ENCODE data around the gene CA5A. TPM values are rescaled to one million over a fixed set of nuclear protein-coding genes. Genes with fewer than 3 reads are reported as not detected.

Gene CA5A
- total and polyA plus RNA-seq, 2 of the 4 experiments (the other 2 are of a cell fraction), result not detected

DNA sequence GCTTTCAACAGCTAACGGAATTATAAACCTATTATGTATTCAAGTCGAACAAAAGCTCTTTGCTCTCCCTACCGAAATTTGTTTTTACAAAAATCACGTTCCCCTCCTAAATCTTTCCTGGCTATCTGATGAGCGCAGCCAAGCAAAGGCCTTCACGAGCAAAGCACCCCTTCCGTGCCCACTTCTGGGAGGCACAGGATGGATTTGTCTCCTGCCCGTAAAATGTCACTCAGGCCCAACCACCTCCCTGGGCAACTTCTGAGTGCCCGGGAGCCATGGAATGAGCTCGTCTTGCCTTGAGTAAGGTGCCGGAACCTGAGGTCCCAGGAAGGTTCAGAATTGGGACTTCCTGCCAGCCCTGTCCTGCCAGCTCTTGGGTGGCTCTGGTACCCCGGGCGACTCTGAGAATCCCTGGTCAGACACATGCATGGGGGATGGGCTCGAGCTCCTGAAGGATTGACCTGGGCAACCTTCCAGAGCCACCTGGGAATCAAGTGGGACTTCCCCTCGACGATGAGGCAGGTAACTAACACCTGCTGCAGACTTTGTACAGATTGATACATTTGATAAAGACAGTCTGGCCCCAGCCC lies 86.8 kb downstream of the CA5A start:
- no peak for DNase-seq
- H2BK120ac ChIP-seq (ENCODE audit: low read depth, low read length), result no peak overlapping the region
- intact Hi-C loops (cut with micrococcal nuclease), result loop anchor here (1.0 to 5.0 kb wide), 2 partner anchors 22 to 72 kb away; no protein-coding TSS in a partner anchor
- H3K9me1 ChIP-seq (ENCODE audit: insufficient read depth, low read length), result peaks cover 19% of the 10 kb centered on the region
- H4K91ac ChIP-seq (ENCODE audit: insufficient read depth, low read depth, low read length), result no peak overlapping the region
- no peak overlapping the region for H3K4me2 ChIP-seq (ENCODE audit: low read depth, low read length)
- no peak overlapping the region for H4K8ac ChIP-seq (ENCODE audit: low read depth in 2 of 2, low read length in 2 of 2)
- no peak for TF ChIP-seq POLR2A (IDR thresholded peaks at IDR 0.05; ENCODE audit: low read depth, low read length)
- TF ChIP-seq, protein P1, sequence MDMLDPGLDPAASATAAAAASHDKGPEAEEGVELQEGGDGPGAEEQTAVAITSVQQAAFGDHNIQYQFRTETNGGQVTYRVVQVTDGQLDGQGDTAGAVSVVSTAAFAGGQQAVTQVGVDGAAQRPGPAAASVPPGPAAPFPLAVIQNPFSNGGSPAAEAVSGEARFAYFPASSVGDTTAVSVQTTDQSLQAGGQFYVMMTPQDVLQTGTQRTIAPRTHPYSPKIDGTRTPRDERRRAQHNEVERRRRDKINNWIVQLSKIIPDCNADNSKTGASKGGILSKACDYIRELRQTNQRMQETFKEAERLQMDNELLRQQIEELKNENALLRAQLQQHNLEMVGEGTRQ (IDR thresholded peaks at IDR 0.05; ENCODE audit: low read depth, low read length), result no peak
- no peak for TF ChIP-seq BHLHE40 (IDR thresholded peaks at IDR 0.05; ENCODE audit: low read depth, low read length)
- no peak overlapping the region for H3K18ac ChIP-seq (ENCODE audit: low read depth, low read length)
- H4K20me1 ChIP-seq (ENCODE audit: insufficient read depth, low read length), result peaks cover 71% of the 10 kb centered on the region
- no peak overlapping the region for H3K9ac ChIP-seq (ENCODE audit: low read depth, low read length)
- no peak overlapping the region for H3K4me3 ChIP-seq (ENCODE audit: insufficient read depth, low read depth, low read length)
- no peak overlapping the region for H2AK5ac ChIP-seq (ENCODE audit: low read depth, low read length)
- no peak overlapping the region for H3K56ac ChIP-seq (ENCODE audit: extremely low read depth, insufficient read depth, low read length)
- POLR2A ChIA-PET (ENCODE audit: unreplicated experiment), result no interaction called here
- no peak overlapping the region for H3K23ac ChIP-seq (ENCODE audit: low read depth, low read length)
- peak overlapping the region; percentile 64 for H2AFZ ChIP-seq (replicated peaks; ENCODE audit: low read length, poor library complexity)
- H2BK5ac ChIP-seq (ENCODE audit: low read depth, low read length, poor library complexity, severe bottlenecking), result no peak overlapping the region
- peak overlapping the region; percentile 19 for H2AK9ac ChIP-seq (replicated peaks; ENCODE audit: low read depth, low read length, poor library complexity)
- H3K27ac ChIP-seq (ENCODE audit: insufficient read depth, low read length), result no peak overlapping the region
- in situ Hi-C loops (cut with MboI; ENCODE audit: low sequenced_read_pairs), result no loop called here
- H2BK15ac ChIP-seq (ENCODE audit: low read depth, low read length), result no peak overlapping the region
- 92% methylated on average over 12 of the region's 16 CpGs; no CpG with 5 or more reads in 1 of the 2 experiments for WGBS, 2 experiments (ENCODE audit: extremely low coverage in 2 of 2, insufficient read length in 1 of 2)
- H3K4ac ChIP-seq (ENCODE audit: low read depth, low read length), result no peak overlapping the region
- no peak overlapping the region for H2BK20ac ChIP-seq (ENCODE audit: low read depth, low read length)
- H3K27me3 ChIP-seq (ENCODE audit: control insufficient read depth, insufficient read depth, low read length), result no peaks in the 10 kb centered on the region
- H3K79me1 ChIP-seq (ENCODE audit: low read depth in 1 of 2, low read length in 2 of 2), result peaks cover 36 to 93% of the 10 kb centered on the region in 2 experiments
- H3K4me1 ChIP-seq (ENCODE audit: control insufficient read depth, insufficient read depth, low read length), result peaks cover 15% of the 10 kb centered on the region
- no peak overlapping the region for H3K14ac ChIP-seq (replicated peaks; ENCODE audit: low read depth, low read length)
- no peaks in the 10 kb centered on the region for H3K9me3 ChIP-seq (ENCODE audit: control insufficient read depth, insufficient read depth, low read length)
- dilution Hi-C loops (cut with HindIII; ENCODE audit: low sequenced_read_pairs, unreplicated experiment), result no loop called here
- ATAC-seq (ENCODE audit: low read depth), result no peak
- BruUV-seq (replicated peaks), result no TSS peak
- CTCF ChIA-PET, result interaction anchor here (0.9 to 2.0 kb wide), 10 partner anchors 11 to 69 kb away, joined by 3 to 10 read pairs (median 4); partner anchors contain the start of gene SLC7A5
- H3K36me3 ChIP-seq (ENCODE audit: control insufficient read depth, insufficient read depth, low read length), result peaks cover 54% of the 10 kb centered on the region
- no peak overlapping the region for H4K5ac ChIP-seq (ENCODE audit: low read depth, low read length)

Measured in IMR-90 (cell line).